OCI-M1 (cell line): Measurements from ENCODE around the gene ZNF182.
"Not testable (repeated sequence)": the region's sequence is repeated elsewhere in the genome, so short reads cannot be mapped to it uniquely, and the experiment has no call there.

Source experiments
- DNase-seq: peaks from one replicate; lab custom pipeline; 2025; lab: John Stamatoyannopoulos, UW

Gene ZNF182

GRCh38 chrX:48001260-48001659 is 2.5 kb downstream of the ZNF182 start:
- DNase-seq = no peak

DNA sequence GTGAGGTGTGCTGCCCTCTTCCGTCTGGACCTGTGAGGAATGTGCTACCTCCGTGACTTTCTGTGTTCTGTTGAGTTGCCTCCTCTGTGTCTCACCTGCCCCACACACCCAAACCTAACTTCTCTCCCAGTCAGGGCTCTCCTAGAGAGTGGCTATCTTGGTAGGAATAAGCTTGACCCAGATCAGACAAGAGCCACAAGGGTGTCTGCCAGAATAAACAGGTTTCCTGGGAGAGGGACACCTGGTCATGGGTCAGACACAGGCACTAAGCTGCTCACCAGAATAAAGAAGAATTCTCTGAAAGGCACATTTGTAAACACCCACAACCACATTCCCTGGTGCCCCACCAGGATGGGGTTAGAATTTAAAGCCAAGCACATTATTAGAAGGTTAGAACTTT is 11.1 kb downstream of the ZNF182 start:
- DNase-seq = no peak

GRCh38 chrX:47992095-47992380 is 11.8 kb downstream of the ZNF182 start:
- no peak for DNase-seq

DNA sequence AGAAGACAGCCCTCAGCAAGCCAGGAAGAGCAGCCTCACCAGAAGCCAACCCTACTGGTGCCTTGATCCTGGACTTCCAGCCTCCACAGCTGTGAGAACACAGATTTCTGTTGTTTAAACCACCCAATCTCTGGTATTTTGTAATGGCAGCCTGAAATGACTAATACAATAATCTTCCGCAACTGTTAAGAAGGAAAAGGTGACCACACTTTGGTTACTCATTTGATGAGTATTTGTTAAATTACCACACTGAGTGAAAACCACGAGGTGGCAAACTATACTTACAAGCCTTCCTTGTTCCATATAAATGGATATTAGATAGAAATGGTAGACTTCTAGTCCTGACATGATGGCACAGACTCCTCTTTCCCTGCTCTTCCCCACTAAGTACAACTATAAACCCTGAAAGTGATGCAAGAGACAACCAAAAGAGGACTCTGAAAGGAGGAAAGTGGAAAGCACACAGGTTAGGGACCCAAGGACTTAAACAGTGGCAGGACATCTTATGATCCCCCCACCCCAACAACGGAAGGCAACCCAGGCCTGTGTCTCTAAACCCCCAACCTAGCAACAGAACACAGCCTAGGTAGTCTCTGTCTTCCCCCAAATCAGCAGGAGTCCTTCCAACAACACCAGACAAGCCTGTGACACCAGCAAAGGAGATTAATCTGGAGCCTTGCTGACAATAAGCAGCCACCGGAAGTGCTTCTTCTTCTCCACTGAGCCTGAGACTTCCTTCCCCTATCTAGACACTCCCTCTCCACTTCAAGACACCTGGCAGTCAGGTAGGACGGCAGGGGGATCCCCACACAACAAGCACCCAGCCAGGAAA is 12.3 kb downstream of the ZNF182 start:
- no peak for DNase-seq

DNA sequence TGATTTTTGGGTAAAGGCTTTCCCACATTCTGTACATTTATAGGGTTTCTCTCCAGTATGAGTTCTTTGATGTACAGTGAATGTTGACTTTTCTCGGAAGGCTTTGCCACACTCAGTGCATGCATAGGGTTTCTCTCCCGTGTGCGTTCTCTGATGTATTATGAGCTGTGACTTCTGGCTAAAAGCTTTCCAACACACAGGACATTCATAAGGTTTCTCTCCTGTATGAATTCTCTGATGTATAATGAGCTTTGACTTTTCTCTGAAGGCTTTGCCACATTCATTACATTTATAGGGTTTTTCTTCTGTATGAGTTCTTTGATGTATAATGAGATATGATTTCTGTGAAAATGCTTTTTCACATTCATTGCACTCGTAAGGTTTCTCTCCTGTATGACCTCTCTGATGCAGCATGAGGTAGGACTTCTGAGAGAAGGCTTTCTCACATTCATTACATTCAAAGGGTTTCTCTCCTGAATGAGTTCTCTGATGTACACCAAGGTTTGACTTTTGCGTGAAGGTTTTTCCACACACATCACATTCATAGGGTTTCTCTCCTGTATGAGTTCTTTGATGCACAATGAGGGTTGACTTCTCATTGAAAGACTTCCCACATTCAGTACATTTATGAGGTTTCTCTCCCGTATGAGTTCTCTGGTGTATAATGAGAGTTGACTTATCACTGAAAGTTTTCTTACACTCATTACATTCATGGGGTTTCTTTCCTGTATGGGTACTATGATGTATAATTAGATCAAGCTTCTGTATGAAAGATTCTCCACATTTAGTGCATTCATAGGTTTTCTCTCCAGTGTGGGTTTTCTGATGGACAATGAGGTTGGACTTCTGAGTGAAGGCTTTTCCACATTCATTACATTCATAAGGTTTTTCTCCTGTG is 27.3 kb downstream of the ZNF182 start:
- DNase-seq = no peak

- DNase-seq = no peak
These were observed 30.6 kb downstream of the ZNF182 start for GRCh38 chrX:47973235-47973634.

- not testable (repeated sequence) for DNase-seq
These were observed 38.3 kb downstream of the ZNF182 start for GRCh38 chrX:47965526-47965925.

DNA sequence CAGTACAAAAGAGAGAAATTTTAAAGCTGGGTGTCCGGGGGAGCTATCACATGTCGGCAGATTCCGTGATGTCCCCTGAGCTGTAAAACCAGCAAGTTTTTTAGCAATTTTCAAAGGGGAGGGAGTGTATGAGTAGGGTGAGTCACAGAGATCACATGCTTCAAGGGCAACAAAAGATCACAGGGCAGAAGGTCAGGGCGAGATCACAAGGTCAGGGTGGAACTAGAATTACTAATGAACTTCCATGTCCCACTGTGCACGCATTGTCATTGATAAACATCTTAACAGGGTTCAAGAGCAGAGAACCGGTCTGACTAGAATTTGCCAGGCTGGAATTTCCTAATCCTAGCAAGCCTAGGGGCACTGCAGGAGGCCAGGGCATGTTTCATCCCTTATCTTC is 42.0 kb downstream of the ZNF182 start:
- not testable (repeated sequence) for DNase-seq

DNA sequence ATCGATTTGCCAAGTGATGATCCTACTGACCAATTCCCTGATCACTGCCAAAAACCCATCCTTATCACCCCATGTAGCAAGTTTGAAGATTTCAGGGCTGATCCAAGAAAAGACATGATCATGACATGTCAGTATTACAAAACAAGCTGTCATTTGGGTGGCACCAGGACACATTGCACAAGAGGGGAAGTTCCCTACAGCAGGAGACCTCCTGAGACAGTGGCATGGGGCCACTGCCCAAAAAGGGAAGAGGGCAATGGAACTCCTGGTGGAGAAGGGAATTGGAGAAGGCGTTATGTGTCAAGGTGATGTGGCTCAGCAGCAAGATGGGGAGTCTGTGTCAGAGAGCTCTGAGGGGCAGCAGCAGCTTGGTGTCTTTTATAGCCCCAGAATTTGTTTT is 43.4 kb downstream of the ZNF182 start:
- no peak for DNase-seq

GRCh38 chrX:47958761-47959342 is 44.9 kb downstream of the ZNF182 start:
- peak; percentile 67 for DNase-seq

- DNase-seq = not testable (repeated sequence)
These were observed 45.6 kb downstream of the ZNF182 start for GRCh38 chrX:47958206-47958605.

DNA sequence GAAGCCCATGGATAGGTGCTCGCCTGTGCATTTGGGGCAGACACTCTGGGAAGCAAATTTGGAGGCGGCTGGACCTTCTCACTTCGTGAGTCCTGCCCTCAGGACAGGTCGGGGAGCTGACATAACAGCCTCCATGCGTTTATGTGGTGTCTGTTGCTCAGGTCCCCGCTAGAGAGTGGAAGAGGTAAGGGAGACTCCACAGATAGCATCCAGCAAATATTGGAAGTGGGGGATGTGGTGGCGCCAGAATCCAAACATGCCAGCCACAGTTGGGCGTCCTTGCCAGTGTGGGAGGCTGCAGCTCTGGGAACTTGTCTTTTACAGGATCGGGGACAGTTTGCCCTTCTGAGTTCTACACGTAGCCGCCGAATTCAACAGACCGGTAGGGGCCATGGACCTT is 47.8 kb downstream of the ZNF182 start:
- DNase-seq = no peak

- not testable (repeated sequence) for DNase-seq
These were observed 48.5 kb downstream of the ZNF182 start for GRCh38 chrX:47955295-47955694.

DNA sequence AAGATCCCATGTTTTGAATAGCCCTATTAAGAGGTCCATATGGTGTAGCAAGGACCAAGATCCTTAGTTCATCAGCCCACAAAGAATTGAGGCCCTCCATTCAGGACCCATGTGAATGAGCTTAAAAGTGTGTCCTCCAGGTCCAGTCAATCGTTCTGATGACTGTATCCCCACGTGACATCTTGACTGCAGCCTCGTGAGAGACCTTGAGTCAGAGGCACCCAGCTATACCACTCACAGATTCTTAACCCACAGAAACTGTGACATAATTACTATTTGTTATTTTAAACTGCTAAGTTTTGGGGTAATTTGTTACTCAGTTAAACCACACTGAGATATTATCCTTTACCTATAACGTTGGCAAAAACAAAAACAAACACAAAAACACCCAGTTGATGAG is 62.4 kb downstream of the ZNF182 start:
- no peak for DNase-seq

- peak; percentile 60 for DNase-seq
These were observed 63.3 kb downstream of the ZNF182 start for GRCh38 chrX:47940448-47940847.

DNA sequence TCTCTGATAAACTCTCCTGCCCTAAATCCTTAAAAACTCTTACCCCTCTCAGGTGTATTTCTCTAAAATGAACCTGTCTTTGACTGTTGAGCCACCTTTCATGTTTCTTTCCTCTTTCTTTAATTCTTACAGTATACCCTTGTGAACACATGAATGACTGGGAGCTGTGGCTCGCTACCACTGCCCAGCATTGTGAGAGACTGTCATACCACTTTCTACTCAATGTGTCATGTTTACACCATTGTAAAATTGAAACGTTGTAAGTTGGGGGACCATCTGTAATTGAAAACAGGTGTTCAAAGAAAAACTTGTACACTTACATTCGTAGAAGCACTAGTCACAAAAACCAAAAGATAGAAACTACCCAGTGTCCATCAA is 66.9 kb downstream of the ZNF182 start:
- no peak for DNase-seq

- peak; percentile 93 for DNase-seq
These were observed 67.4 kb downstream of the ZNF182 start for GRCh38 chrX:47936224-47936939.

- no peak for DNase-seq
These were observed 69.8 kb downstream of the ZNF182 start for GRCh38 chrX:47933946-47934345.

- DNase-seq = not testable (repeated sequence)
These were observed 71.8 kb downstream of the ZNF182 start for GRCh38 chrX:47931970-47932369.

- no peak for DNase-seq
These were observed 76.6 kb downstream of the ZNF182 start for GRCh38 chrX:47927212-47927611.
